GM21576 (cell line): ENCODE measurements around the gene FAM149B1.
"Not testable (repeated sequence)": the region's sequence is repeated elsewhere in the genome, so short reads cannot be mapped to it uniquely, and the experiment has no call there.

Experiments used
- ATAC-seq: cut with Tn5 transposase; IDR thresholded peaks from one replicate; pipeline ENCODE4 v1.9.1; 2021; ENCODE audit warnings: mild to moderate bottlenecking, moderate library complexity; ENCODE audit not compliant: unreplicated experiment

Gene FAM149B1

GRCh38 chr10:73167783-73168464 is at the start of gene FAM149B1, which contains the start of gene ECD:
Gene FAM149B1 (plus strand): TSS chr10:73168119. CDS start chr10:73168340, 221 bp downstream.
Gene ECD (minus strand): TSS chr10:73168008. CDS start chr10:73163937, 4,071 bp downstream.
- ATAC-seq = peak; percentile 81

GRCh38 chr10:73119457-73119856 is 48.5 kb upstream of the FAM149B1 start:
- ATAC-seq = no peak

GRCh38 chr10:73119952-73120351 is 48.0 kb upstream of the FAM149B1 start:
- ATAC-seq = no peak

DNA sequence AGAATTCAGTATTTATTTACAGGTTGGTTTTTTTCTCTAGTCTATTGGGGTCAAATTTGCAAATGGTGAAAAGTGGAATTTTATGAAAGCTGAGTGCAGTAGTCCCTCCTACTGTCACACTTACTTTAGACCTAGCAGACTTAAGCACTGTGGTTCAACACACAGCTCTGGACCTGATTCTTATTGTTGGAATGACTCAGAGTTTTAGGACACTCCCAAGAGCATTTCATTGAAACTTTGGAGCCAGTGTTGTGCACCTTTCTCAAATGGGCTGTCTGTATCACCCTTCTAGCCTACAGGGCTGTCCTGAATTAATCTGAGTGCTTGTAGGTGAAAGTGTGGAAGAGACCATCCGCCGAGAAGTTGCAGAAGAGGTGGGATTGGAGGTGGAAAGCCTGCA is 41.6 kb upstream of the FAM149B1 start:
- ATAC-seq = no peak

DNA sequence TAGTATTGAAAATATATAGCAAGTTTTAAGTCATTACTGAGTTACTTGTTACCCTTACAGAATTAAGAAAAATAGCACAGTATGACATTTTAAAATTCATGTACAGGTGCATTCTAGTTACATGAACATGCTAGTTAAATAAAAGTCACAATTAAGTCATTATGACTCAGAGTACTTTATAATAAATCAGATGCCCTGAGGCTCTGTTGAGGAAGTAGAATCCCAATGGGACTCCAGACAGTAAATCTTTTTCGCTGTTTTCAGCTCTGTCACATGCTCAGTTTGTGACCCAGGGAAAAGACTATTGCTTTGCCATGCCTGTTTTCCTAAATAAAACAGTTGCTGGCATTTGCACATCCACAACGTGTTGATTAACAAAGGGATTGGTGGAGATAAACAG is 36.6 kb upstream of the FAM149B1 start:
- no peak for ATAC-seq

- ATAC-seq = no peak
Measured at GRCh38 chr10:73131913-73132686, 35.8 kb upstream of the FAM149B1 start.

DNA sequence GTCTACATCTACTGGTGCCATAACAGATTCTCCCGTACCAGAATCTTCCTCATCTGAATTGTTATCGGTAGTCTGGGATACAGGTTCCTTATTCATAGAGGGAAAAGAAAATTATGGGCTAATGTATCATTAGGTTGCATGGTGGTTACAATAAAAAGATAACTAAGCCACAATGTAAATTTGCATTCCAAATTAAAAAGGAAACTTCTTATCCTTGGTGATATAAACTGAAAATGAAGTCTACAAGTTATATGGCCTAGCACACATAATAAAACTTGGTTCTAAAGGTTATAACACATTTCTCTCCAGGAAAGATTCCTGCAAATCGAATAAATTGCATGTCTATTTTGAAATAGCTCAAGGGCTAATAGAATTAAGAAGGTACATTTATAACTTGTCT is 33.2 kb upstream of the FAM149B1 start:
- no peak for ATAC-seq

DNA sequence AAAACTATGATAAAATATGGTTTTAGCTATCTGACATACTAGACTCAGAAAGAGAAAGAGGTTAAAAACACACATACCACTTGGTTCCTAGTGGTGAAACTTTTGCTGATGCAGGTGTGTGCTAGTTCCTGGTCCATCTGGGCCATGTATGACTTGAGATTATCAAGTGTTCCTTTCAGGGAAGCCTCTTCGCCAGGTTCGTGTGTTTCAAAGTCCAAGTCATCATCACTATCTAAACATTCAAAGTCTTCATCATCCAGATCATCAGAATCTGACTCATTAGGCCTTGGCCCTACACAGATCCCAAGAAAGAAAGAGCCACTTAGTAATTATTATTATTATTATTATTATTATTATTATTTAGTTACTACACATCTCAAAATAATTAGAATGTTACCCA is 31.3 kb upstream of the FAM149B1 start:
- no peak for ATAC-seq

GRCh38 chr10:73139251-73139650 is 28.7 kb upstream of the FAM149B1 start:
- no peak for ATAC-seq

DNA sequence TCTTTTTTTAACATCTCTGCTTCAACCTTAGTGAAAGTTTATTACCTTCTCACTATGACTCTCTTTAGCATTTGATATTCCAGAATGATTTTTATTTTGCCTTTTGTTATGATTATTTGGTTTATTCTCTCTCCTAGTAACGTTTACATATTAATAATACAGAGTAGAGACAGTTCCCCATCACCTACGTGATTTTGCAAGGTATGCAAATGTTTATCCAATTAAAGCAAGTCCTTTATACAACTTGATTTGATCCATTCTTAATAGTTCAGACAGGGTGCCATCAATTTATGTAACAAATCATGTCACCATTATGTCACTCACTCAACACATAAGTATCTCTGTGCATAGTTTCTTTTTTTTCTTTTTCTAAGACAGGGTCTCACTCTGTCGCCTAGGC is 26.3 kb upstream of the FAM149B1 start:
- ATAC-seq = no peak

DNA sequence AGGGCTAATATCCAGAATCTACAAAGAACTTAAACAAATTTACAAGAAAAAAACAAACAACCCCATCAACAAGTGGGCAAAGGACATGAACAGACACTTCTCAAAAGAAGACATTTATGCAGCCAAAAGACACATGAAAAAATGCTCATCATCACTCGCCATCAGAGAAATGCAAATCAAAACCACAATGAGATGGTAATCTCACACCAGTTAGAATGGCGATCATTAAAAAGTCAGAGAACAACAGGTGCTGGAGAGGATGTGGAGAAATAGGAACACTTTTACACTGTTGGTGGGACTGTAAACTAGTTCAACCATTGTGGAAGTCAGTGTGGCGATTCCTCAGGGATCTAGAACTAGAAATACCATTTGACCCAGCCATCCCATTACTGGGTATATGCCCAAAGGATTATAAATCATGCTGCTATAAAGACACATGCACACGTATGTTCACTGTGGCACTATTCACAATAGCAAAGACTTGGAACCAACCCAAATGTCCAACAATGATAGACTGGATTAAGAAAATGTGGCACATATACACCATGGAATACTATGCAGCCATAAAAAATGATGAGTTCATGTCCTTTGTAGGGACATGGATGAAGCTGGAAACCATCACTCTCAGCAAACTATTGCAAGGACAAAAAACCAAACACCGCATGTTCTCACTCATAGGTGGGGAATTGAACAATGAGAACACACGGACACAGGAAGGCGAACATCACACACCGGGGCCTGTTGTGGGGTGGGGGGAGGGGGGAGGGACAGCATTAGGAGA is 17.1 kb upstream of the FAM149B1 start:
- ATAC-seq = not testable (repeated sequence)

DNA sequence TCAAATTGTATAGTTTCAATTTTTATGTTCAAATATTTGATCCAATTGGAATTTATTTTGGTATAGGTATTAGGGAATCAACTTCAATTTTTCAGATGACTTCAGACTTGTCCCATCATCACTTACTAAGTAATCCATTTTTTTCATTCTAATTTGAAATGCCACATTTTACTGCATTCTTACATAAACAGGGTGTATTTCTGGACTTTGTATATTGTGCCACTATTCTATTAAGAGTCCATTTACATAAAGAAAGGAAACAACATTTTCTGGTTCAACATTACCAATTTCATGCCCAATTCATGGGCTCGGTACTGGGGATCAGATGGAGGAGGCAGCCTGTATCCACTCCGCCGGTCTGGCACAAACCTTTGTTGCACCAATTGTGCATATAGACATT is 15.9 kb upstream of the FAM149B1 start:
- no peak for ATAC-seq

- no peak for ATAC-seq
Measured at GRCh38 chr10:73156054-73156453, 11.9 kb upstream of the FAM149B1 start.

GRCh38 chr10:73159038-73159648 is 8.8 kb upstream of the FAM149B1 start:
- no peak for ATAC-seq

- no peak for ATAC-seq
Measured at GRCh38 chr10:73161079-73161478, 6.8 kb upstream of the FAM149B1 start.

GRCh38 chr10:73161662-73162061 is 6.3 kb upstream of the FAM149B1 start:
- no peak for ATAC-seq

DNA sequence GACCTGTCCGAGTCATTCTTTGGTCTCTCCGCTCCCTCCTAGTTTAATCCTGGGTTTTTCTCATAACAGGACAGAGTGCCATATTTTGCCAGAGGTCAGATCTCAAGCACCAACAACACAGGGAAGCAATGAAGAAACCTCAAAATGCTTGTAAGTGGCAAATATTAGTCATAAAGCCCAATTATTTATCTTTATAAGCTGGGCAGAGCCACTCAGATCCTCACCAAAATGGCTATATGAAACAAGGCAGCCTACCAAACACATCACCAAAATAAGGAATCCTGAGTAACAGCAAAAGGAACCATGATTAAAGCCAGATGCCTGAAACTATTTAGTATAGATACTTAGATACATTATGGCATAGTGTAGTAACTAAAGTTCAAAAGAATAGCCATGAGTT is 4.8 kb upstream of the FAM149B1 start:
- ATAC-seq = no peak

- ATAC-seq = no peak
Measured at GRCh38 chr10:73166972-73167371, 947 bp upstream of the FAM149B1 start.

GRCh38 chr10:73167458-73167782 is 499 bp upstream of the FAM149B1 start:
- ATAC-seq = no peak

GRCh38 chr10:73168465-73168803 is 515 bp downstream of the FAM149B1 start:
- ATAC-seq = peak; percentile 20

DNA sequence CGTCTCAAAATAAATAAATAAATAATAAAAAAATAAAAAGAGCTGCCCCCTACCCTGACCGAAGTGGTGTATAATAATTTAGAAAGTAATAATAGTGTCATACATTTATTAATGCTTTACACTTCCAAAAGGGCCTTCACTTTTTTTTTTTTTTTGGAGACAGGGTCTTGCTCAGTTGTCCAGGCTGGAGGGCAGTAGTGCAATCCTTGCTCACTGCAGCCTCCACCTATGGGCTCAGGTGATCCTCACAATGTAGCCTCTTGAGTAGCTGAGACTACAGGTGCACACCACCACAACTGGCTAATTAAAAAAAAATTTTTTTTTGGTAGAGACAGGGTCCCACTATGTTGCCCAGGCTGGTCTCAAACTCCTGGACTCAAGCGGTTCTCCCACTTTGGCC is 1.4 kb downstream of the FAM149B1 start:
- no peak for ATAC-seq
